Nephron progenitor cell (in vitro differentiated cells): ENCODE data around the gene LHX1.

Experiments used
- DNase-seq: peaks from one replicate; pipeline ENCODE4 v3.0.0; 2021
- H3K27ac Mint-ChIP-seq: 2 replicates; pipeline ENCODE4 v1.8.0; 2021; ENCODE audit warnings: mild to moderate bottlenecking, moderate library complexity, mixed read lengths
- H3K27me3 Mint-ChIP-seq: 2 replicates; pipeline ENCODE4 v1.8.0; 2021; ENCODE audit warnings: mild to moderate bottlenecking, low read depth, mixed read lengths; ENCODE audit not compliant: poor library complexity
- H3K36me3 Mint-ChIP-seq: 2 replicates; pipeline ENCODE4 v1.8.0; 2021; ENCODE audit warnings: low read depth, mixed read lengths
- H3K4me1 Mint-ChIP-seq: 2 replicates; pipeline ENCODE4 v1.8.0; 2021; ENCODE audit warnings: mixed read lengths
- H3K4me3 Mint-ChIP-seq: 2 replicates; pipeline ENCODE4 v1.8.0; 2021; ENCODE audit warnings: mild to moderate bottlenecking, moderate library complexity, mixed read lengths
- H3K9me3 Mint-ChIP-seq: 2 replicates; pipeline ENCODE4 v1.8.0; 2021; ENCODE audit warnings: mild to moderate bottlenecking, moderate library complexity, mixed read lengths
- CTCF ChIP-seq: fragments of 200-600 bp; sonication (generic); IDR thresholded peaks from 2 replicates; pipeline ENCODE4 v1.5.0; 2021; ENCODE audit warnings: antibody characterized with exemption

LHX1 gene

GRCh38 chr17:36894177-36894576 is 43.1 kb upstream of the LHX1 start:
- H3K36me3 Mint-ChIP-seq: no peaks in the 10 kb centered on the region
- no peak for DNase-seq
- peaks cover 50% of the 10 kb centered on the region for H3K27me3 Mint-ChIP-seq
- H3K27ac Mint-ChIP-seq: no peak overlapping the region
- H3K4me1 Mint-ChIP-seq: peaks cover 45% of the 10 kb centered on the region
- TF ChIP-seq CTCF: no peak
- H3K9me3 Mint-ChIP-seq: no peaks in the 10 kb centered on the region
- no peak overlapping the region for H3K4me3 Mint-ChIP-seq

GRCh38 chr17:36894925-36895324 is 42.4 kb upstream of the LHX1 start:
- no peak for DNase-seq
- Mint-ChIP-seq H3K36me3 (no peaks in the 10 kb centered on the region), H3K9me3 (no peaks in the 10 kb centered on the region), H3K27me3 (peaks cover 45% of the 10 kb centered on the region), H3K27ac (no peak overlapping the region), H3K4me1 (peaks cover 45% of the 10 kb centered on the region), H3K4me3 (no peak overlapping the region)
- TF ChIP-seq CTCF: no peak

- TF ChIP-seq CTCF: no peak
- H3K27me3 Mint-ChIP-seq: peaks cover 38% of the 10 kb centered on the region
- H3K36me3 Mint-ChIP-seq: no peaks in the 10 kb centered on the region
- no peak for DNase-seq
- no peaks in the 10 kb centered on the region for H3K9me3 Mint-ChIP-seq
- H3K27ac Mint-ChIP-seq: no peak overlapping the region
- peaks cover 42% of the 10 kb centered on the region for H3K4me1 Mint-ChIP-seq
- H3K4me3 Mint-ChIP-seq: no peak overlapping the region
Observed at GRCh38 chr17:36899250-36900159, 37.8 kb upstream of the LHX1 start.

GRCh38 chr17:36900160-36900512 is 37.1 kb upstream of the LHX1 start:
- H3K9me3 Mint-ChIP-seq: no peaks in the 10 kb centered on the region
- H3K27me3 Mint-ChIP-seq: peaks cover 36% of the 10 kb centered on the region
- H3K36me3 Mint-ChIP-seq: no peaks in the 10 kb centered on the region
- DNase-seq: no peak
- peaks cover 36% of the 10 kb centered on the region for H3K4me1 Mint-ChIP-seq
- no peak for TF ChIP-seq CTCF
- no peak overlapping the region for H3K27ac Mint-ChIP-seq
- no peak overlapping the region for H3K4me3 Mint-ChIP-seq

GRCh38 chr17:36901506-36901905 is 35.8 kb upstream of the LHX1 start:
- no peaks in the 10 kb centered on the region for H3K9me3 Mint-ChIP-seq

More at GRCh38 chr17:36901506-36901905, 35.8 kb upstream of the LHX1 start:
- peaks cover 32% of the 10 kb centered on the region for H3K4me1 Mint-ChIP-seq
- H3K36me3 Mint-ChIP-seq: no peaks in the 10 kb centered on the region
- no peak overlapping the region for H3K4me3 Mint-ChIP-seq
- no peak for DNase-seq
- peaks cover 33% of the 10 kb centered on the region for H3K27me3 Mint-ChIP-seq
- no peak overlapping the region for H3K27ac Mint-ChIP-seq
- no peak for TF ChIP-seq CTCF
